ENCODE results near the gene FBXW5.

FBXW5 gene

DNA sequence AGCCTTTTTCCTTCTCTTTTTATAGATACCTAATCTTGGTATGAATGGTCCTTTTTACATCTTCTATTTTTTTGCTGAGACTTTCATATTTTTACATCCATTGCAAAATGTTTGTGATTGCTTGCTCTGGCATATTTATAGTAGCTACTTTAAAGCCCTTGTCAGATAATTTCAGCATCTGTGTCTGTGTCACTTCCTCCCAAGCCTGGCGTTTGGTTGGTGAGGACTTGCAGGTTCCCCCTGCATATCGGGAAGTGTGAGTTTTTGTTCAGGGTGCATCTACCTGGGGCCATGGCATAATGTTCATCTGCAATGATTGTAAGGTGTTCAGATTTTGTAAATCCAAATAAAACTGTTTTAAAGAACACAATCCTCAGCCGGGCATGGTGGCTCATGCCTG is 8.9 kb downstream of the FBXW5 start:
- DNase-seq = no peak

DNA sequence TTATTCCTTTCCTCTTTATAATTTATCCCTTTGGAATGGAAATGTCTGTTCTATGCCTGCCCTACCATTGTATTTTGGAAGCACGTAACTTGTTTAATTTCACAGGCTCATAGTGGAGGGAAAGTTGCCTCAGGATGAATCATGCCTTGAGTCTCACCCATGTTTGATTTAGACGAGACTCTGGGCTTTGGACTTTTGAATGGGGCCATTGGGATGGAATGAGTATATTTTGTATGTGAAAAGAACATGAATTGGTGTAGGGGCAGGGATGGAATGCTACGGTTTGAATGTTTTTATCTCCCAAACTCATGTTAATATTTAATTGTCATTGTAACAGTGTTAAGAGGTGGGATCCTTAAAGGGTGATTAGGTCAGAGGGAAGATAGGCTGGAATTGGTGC is 10.3 kb downstream of the FBXW5 start:
- no peak for DNase-seq

DNA sequence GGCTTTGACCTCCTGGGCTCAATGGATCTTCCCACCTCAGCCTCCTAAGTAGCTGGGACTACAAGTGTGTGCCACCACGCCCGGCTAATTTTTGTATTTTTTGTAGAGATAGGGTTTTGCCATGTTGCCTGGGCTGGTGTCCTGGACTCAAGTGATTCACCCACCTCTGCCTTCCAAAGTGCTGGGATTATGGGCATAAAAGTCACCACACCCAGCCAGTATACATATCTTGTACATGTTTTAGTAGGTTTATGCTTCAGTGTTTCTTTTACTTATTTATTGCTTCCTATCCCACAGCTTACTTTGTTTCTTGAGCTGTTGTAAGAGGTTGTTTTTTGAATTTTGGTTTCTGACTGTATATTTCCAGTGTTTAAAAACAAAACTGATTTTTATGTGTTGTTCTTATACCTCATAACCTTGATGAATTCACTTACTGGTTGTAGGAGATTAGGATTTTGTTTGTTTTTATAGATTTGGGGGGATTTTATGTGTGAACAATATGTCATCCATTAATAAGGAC is 12.9 kb downstream of the FBXW5 start:
- DNase-seq = no peak

DNA sequence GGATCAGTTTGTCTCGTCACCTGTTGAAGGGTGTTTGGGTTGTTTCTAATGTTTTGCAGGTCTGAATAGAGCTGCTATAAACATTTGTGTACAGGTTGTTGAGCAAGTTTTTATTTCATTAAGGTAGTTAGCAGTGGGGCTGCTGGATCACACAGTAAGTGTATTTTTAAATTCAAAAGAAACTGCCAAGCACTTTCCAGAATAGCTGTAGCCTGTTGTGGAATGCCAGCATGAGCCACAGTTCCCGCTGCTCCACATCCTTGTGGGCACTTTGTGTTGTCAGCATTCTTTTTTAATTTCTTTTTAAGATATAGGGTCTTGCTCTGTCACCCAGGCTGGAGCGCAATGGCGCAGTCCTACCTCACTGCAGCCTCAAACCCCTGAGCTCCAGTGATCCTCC is 14.5 kb downstream of the FBXW5 start:
- DNase-seq = no peak

DNA sequence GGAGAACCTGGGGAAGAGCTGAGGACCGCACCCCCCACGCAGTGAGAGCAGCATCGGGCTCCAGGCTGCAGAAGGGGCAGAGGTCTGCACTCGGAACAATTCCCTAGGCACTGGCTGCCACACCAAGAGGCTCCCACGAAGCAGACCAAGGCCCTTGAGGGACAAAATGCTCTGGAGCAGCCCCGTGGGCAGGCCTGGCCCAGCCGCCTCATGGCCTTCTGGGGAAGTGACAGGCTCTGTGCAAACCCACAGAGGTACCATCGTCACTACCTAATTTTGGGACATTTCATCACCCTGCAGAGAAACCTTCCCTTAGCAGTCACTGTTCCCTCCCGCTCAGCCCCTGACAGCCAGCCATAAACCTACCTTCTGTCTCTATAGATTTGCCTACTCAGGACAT is 15.9 kb downstream of the FBXW5 start:
- no peak for DNase-seq

DNA sequence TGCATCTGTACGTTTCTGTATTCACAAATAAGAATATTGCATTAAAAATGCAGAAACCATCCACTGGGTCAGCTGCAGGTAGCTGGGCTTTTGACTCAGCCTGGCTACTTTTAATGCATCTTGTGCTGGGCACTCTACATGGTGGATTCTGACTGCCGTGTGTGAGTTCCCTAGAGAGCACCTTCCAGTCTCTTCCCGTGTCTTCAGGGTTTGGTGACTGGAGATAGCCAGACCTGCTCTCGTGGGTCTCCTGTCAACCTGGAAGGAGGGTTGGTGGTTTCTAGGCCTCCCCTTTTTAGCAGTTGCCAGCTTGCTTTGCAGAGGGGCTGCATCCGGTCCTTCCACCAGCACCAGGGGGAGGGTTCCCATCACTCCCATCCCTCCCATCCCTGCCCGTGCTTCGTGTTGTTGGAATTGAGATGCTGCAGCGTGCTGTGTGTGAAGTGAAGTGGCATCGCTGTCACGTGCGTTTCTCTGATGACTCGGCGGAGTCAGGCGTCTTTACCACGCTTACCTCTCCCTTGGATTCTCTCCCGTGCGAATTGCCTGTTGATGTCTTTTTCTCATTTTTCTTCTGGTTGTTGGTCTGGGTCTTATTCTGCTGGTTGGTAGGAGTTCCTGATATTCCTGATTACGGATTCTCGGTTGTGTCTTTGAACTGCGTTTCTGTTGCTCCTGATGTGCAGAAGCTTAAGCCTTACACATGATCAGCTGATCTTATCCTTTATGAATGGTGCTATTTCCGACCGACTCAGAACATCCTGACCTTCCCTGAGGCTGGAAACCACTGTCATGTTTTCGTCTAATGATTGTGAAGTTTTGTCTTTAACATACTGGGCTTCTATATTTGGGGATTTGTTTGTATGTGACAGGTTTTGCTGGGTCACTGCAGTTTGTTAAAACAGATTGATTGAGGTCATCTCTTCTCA is 16.9 kb downstream of the FBXW5 start:
- no peak for DNase-seq

DNA sequence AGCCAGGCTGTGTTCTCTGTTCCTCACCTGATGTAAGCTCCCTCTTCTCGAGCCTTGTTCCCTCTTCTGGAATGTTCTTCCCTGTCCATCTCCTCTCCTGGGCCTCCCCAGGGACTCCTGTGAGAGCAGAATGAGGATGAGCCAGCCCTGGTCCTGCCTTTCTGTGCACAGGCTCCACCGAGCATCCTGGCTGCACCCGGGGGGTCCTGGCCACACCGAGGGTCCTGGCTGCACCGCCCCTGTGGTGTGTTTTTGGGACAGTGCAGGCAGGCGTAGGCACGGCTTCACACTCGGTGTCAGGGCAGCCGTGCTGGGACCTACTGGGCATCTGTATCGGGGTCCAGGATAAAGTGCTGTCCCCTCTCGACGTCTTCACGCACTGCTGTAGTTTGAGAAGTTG is 17.8 kb downstream of the FBXW5 start:
- no peak for DNase-seq

DNA sequence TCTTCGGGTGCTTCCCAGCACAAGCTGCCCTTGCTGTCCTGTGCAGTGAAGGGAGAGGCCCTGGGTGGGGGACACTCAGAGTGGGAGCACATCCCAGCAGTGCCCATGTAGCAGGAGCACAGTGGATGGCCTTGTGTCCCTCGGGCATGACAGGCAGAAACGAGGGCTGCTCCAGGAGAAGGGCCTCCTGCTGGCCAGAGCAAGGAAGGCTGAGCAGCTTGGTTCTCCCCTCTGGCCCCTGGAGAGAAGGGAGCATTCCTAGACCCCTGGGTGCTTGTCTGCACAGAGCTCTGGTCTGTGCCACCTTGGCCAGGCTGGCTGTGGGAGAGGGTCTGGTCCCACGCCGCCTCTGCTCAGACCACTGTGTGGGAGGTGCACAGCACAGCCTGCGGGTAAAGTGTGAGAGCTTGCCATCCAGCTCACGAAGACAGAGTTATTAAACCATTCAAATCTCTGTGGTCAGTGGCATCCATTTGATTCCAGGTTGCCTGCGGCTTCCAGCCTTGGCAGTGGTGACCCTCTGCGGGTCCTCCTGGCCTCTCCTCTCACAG is 18.3 kb downstream of the FBXW5 start:
- no peak for DNase-seq

DNA sequence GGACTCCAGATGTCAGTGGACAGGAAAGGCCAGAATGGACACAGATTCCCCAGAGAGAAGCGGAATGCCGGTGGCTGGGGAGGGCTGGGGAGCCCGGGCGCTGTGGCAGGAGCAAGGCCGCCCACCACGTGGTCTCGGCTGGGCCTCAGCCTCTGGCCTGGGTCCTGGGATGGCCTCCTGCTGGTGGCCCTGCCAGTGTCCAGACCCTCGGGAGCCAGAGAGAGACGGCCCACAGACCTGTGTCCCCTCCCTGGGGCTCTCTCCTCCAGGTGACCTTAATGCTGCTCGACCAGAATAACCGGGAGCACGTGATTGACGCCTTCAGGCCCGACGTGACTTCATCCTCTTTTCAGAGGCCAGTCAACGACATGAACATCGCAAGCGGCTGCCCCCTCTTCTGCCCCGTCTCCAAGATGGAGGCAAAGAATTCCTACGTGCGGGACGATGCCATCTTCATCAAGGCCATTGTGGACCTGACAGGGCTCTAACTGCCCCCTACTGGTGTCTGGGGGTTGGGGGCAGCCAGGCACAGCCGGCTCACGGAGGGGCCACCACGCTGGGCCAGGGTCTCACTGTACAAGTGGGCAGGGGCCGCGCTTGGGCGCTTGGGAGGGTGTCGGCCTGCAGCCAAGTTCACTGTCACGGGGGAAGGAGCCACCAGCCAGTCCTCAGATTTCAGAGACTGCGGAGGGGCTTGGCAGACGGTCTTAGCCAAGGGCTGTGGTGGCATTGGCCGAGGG is 19.0 kb downstream of the FBXW5 start:
- DNase-seq = no peak

DNA sequence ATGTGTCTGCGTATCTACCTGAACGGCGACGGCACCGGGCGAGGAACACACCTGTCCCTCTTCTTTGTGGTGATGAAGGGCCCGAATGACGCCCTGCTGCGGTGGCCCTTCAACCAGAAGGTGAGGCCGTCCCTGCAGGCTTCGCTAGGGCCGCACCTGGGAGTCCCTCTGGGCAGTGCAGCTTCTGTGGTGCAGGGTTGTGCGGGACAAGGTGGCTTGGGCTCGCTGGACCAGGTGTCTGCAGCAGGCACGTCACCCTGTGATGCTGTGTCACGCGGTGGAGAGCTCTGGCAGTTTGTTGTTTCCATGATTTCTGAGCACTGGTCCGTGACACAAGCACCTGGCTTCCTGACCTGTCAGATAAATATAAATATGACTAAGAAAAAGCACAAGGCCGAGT is 20.7 kb downstream of the FBXW5 start:
- DNase-seq = no peak

DNA sequence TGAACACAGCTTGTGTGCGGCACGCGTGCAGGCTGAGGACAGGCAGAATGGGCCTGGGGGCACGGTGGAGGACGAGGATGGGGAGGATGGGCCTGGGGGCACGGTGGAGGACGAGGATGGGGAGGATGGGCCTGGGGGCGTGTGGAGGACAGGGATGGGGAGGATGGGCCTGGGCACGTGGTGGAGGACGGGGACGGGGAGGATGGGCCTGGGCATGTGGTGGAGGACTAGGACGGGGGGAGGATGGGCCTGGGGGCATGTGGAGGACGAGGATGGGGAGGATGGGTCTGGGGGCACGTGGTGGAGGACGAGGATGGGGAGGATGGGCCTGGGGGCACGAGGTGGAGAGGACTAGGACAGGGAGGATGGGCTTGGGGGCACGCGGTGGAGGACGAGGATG is 22.0 kb downstream of the FBXW5 start:
- DNase-seq = no peak

DNA sequence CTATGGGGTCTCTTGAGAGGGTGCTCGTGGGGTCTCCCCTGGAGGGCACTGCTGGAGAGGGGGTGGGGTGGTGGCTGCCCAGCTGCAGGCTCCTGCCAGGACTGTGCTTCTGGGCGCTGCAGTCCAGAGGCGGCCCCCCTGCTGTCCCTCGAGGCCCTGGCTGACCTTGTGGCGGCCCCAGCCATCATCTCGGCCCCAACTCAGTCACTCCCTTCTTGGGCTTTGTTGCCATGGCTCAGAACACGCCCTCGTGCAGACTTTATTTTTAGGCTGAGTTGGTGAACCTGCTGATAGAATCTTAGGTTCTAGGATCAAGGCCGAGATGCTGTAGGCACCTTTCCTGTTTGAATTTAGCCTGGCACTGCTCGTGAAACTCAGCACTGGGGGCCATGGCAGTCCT is 22.8 kb downstream of the FBXW5 start:
- no peak for DNase-seq

DNA sequence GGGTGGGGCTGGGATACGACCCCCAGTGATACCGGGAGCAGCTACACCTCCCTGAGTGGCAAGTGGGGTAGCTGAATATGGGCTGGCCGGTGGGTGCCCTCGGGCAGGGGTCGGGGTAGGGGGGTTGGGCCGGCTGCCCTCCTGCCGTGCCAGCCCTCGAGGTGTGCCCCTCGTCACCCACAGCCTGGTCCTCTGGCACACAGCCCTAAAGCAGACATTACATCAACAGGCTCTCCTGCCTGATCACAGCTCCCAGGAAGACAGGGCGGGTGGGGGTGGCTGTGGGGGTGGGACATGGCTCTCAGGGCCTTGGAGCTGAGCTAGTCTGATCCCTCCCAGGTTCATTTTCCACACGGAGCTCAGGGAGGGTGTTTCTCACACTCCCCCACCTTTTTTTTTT is 23.2 kb downstream of the FBXW5 start:
- no peak for DNase-seq

DNA sequence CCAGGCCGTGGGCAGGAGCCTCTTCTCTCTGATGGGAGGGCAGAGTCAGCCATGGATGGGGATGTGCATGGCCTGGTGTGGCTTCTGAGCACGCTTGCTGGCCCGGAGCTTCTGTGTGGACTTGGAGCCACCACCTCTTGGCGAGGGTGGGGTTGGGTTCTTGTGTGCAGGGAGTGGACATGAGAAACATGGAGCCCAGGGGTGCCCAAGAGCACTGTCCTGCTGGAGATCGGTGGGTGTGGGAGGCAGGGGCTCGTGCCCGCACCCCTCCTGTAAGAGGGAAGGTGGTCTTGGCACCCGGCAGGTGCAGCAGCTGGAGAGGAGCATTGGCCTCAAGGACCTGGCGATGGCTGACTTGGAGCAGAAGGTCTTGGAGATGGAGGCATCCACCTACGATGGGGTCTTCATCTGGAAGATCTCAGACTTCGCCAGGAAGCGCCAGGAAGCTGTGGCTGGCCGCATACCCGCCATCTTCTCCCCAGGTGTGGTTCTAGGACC is 23.8 kb downstream of the FBXW5 start:
- no peak for DNase-seq

DNA sequence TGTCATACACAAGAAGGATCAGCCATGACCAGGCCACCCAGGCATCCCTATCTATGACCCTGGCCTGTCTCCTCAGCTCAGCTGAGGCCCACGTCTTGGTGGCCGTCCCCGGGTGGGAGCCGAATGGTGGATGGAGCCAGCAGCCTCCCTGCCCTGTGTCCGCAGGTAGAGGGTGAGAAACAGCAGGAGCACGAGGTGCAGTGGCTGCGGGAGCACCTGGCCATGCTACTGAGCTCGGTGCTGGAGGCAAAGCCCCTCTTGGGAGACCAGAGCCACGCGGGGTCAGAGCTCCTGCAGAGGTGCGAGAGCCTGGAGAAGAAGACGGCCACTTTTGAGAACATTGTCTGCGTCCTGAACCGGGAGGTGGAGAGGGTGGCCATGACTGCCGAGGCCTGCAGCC is 24.5 kb downstream of the FBXW5 start:
- no peak for DNase-seq

DNA sequence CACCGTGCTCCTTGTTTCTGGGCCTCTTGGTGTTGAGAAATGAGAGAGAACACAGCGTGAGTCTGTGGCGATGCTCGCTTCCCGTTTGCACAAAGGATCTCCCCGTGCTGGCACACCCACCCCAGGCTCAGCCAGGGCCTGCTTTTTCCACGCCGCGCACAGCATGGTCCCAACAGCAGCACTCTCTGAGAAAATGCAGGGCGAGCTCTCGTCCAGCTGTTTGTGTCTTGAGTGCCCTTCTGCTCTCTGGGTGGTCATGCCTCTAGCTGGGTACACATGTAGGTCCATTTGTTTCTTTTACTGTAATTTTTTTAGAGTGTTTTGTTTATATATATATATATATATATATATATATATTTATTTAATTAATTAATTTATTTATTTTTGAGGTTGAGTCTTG is 26.6 kb downstream of the FBXW5 start:
- DNase-seq = no peak

DNA sequence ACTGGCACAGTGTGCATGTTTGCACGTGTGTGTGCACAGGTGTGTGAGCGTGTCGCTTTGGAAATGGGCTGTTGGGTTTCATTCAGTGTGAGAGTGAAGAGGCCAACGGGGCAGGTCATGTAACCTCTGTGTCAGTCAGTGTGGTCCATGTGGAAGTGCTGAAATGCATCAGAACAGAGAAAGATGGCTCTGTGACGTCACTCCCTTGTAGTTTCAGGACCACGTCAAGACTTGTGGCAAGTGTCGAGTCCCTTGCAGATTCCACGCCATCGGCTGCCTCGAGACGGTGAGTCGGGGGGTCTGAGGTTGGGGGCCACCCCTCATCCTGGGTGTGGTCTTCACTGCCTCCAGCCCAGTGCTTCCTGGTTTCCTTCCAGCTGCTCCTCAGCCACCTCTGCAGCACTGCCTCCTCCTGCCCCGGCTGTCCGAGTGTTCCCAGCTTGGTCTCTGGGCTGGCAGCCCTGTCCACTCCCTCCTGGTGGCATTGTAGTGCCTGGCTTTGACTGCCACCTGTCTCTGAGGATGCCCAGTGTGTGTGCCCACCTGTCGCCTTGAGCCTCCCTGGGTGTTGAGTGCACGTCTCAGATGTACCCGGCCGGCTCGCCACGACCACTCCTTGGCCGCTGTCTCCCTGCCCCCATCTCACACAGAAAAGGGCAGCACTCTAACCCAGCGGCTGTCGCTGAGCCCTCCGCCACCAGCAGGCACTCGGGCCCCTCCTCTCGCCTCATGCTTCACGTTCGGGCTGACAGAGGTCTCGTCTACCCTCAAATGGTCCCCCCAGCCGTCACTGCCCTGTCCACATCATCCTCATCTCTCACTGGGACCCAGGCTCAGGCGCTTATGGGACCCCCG is 28.0 kb downstream of the FBXW5 start:
- DNase-seq = no peak

DNA sequence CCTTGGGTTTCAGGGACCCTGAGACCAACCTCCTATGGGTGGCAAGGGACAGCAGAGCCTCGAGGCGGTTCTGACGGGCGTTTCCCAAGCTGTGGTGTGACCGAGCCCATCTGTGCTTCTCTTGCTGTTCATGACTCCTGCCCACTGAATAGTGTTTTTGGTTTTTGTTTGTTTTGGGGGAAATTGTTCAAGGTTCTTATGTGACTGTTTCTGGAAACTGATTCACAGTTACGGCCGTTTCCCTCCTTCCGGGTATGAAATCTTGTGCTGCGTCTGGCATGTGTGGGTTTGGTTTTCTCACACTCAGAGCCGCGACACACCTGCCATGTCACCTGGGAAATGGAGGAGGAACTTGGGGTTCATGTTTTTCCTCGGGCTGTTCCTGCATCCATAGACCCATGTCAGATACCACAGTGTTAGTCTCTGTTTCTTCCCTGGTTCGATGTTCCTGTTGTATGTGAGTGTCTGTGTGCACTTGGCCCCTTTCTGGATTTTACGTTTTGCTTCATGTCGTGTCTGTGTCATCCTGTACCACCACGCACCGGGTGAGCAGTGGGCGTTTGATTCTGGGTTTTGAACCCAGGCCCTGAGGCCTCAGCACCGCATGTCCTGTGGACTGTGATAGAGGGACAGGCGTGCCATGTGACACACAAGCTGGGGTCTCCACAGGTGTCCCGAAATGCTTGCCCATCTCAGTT is 28.8 kb downstream of the FBXW5 start:
- no peak for DNase-seq

DNA sequence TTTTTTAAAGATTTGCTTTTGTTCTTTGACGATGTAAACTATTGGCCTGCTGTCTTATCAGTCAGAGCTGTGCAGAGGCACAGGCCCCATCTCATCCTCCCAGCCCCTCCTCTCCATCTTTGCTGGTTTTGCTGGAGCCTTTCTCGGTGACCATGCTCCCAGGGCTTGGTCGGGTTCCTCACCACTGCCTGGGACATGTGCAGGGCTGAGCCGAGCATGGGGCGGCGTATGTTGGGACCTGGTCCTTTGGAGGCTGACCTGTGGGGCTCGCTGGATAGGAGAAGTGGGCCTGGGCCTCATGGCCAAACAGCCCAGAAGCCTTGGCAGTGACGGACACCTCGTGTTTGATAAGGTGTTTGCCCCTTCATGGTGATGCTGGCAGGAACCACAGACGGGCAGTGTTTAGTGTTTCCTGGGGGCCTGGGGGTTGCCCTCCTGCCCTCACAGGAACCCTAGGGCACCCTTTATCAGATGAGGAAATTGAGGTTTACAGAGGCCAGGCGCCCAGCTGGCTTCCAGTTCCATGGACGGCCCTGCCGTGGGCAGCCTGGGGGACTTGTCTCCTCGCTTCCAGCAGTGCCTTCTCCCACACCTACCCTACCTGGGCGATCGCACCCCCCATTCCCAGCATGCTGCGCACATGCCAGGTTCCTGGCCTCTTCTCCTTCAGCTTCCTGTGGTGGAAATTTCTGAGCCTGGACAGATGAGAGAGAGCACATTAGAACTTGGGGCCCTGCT is 30.7 kb downstream of the FBXW5 start:
- no peak for DNase-seq

DNA sequence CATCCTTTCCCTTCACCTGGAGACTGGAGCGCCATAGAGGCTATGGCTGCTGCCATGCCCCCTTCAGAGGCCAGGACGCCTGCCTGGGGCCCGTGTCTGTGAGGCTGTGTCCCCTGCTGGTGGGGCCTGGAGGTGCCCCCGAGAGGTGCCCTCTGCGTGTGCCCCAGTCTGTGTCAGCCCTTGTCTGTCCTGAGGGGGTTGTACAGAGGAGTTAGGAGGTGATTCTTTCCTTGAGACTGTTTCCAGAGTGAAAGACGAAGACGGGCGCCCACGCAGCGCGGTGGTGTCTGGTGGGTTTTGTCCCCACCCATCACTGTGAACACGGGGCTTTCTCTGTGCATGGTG is 33.7 kb downstream of the FBXW5 start:
- DNase-seq = no peak

Data from right kidney (tissue), 1 donor.